Activated CD4-positive, alpha-beta T cell treated with anti-CD3 and anti-CD28 coated beads, Interleukin-2, amount 50 U/mL, for 16 hours (primary cell): Measurements from ENCODE around the gene HFE.
A peak's percentile ranks its signal among the peaks of the same experiment; 100 is the strongest.
"Not testable (repeated sequence)": the region's sequence is repeated elsewhere in the genome, so short reads cannot be mapped to it uniquely, and the experiment has no call there.

Experiments
- DNase-seq: peaks from one replicate; pipeline ENCODE4 v3.0.0-alpha.2; 2020

The HFE gene

DNA sequence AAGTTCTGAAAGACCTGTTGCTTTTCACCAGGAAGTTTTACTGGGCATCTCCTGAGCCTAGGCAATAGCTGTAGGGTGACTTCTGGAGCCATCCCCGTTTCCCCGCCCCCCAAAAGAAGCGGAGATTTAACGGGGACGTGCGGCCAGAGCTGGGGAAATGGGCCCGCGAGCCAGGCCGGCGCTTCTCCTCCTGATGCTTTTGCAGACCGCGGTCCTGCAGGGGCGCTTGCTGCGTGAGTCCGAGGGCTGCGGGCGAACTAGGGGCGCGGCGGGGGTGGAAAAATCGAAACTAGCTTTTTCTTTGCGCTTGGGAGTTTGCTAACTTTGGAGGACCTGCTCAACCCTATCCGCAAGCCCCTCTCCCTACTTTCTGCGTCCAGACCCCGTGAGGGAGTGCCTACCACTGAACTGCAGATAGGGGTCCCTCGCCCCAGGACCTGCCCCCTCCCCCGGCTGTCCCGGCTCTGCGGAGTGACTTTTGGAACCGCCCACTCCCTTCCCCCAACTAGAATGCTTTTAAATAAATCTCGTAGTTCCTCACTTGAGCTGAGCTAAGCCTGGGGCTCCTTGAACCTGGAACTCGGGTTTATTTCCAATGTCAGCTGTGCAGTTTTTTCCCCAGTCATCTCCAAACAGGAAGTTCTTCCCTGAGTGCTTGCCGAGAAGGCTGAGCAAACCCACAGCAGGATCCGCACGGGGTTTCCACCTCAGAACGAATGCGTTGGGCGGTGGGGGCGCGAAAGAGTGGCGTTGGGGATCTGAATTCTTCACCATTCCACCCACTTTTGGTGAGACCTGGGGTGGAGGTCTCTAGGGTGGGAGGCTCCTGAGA lies at the start of gene HFE:
Gene HFE, plus strand, starts transcription at position 146 of the 832 bp plus-strand sequence. Its CDS starts 12 bp downstream, at position 158.
- DNase-seq, result peak; percentile 19

- no peak for DNase-seq
Observed at GRCh38 chr6:26041946-26042345, 45.3 kb upstream of the HFE start.

GRCh38 chr6:26043384-26044139 lies 43.7 kb upstream of the HFE start:
- peak; percentile 95 for DNase-seq

GRCh38 chr6:26044140-26045064 lies 42.8 kb upstream of the HFE start:
- DNase-seq, result peak; percentile 68

DNA sequence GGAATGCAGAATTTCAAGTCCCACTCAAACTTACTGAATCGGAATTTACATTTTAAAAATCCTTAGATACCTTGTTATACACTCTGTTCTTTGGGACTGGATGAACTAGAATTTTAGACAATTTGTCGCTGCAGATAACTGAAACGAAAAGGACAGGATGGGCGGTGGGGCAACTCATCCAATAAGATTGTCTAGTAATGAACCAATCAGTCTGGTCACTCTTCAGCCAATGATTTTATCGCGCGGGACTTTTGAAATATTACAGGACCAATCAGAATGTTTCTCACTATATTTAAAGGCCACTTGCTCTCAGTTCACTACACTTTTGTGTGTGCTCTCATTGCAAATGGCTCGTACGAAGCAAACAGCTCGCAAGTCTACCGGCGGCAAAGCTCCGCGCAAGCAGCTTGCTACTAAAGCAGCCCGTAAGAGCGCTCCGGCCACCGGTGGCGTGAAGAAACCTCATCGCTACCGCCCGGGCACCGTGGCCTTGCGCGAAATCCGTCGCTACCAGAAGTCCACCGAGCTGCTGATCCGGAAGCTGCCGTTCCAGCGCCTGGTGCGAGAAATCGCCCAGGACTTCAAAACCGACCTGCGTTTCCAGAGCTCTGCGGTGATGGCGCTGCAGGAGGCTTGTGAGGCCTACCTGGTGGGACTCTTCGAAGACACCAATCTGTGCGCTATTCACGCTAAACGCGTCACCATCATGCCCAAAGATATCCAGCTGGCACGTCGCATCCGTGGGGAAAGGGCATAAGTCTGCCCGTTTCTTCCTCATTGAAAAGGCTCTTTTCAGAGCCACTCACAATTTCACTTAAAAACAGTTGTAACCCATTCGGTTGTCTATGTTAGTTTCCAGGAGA lies 41.9 kb upstream of the HFE start:
- peak; percentile 96 for DNase-seq

- no peak for DNase-seq
Observed at GRCh38 chr6:26045928-26046368, 41.3 kb upstream of the HFE start.

DNA sequence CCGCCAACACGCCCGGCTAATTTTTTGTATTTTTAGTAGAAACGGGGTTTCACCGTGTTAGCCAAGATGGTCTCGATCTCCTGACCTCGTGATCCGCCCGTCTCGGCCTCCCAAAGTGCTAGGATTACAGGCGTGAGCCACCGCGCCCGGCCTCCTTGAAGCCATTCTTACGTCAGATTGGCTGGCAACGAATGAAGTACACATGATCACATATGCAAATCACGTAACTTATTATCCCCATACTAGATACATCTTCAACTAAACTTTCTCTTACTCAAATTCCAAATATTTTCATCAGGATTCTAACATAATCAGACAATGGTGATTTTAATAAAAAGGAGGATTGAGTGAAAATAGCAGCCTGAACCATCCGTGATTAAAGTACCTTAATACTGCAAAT lies 39.9 kb upstream of the HFE start:
- DNase-seq, result not testable (repeated sequence)

GRCh38 chr6:26048590-26048989 lies 38.6 kb upstream of the HFE start:
- DNase-seq, result no peak

DNA sequence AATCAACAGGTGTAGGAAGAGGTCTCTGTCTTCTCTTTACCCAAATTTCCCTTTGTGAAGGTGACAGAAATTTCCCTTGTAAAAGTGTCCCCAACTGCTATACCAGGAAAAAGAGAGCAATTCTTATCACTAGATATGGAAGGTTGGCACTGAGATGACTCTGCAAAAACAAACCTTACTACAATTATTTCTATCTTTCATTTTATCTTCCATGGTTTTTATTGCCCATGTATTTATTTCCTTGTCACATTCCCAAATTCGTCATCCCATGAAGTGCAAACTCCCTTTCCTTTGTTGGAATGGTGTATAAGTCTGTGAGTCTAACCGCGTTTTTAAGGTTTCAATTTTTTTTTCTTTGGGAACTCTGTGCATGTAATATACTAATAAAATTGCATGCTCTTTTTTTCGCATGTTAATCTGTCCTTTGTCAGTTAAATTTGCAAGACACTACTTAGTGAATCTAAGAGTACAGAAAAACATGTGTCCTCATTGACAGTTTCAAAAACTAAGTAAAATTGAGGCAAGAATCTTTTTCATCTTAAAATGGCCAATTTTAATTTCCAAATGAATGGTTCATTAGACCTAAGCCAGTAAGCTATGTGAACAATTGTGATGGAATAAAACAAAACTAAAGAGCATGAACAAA lies 35.4 kb upstream of the HFE start:
- no peak for DNase-seq

GRCh38 chr6:26052762-26053250 lies 34.4 kb upstream of the HFE start:
- DNase-seq, result not testable (repeated sequence)

- peak; percentile 42 for DNase-seq
Observed at GRCh38 chr6:26053992-26054780, 33.0 kb upstream of the HFE start.

- peak; percentile 95 for DNase-seq
Observed at GRCh38 chr6:26054781-26055718, 32.2 kb upstream of the HFE start.

GRCh38 chr6:26055719-26056582 lies 31.3 kb upstream of the HFE start:
- DNase-seq, result peak; percentile 96

DNA sequence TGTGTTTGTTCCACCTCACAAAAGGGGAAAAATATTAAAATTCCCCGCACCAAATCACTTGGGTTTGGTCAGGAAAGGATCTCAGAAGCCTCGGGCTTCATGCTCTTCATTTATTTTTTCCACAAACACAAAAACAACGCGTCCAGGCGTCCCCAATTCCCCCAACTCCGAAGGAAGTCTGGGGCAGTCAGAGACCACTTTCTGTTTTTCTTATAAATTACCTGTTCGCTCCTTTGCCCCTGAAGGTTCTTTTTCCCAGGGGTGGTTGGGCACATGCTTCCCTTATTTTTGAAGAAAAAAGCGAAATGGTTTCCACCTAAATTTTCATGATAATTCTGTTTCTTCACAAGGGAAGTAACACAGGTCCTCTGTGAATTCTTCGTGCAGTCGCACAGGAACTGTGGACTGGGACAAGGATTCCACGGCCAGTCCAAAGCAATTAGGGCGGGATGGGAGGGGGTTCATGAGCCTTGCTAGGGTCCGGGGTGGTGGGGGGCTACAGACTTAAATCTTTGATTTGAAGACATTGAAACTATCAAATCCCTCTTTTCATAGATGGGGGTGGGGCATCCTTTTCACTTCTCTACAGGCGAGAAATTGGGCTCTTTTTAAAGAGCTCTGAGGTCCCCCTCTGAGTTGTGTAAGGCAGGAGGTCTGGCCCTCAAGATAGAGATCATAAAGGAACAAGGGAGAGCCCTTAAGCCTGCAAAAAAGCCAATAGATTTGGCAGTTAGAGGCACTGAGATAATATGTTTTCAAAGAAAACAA lies 30.5 kb upstream of the HFE start:
- DNase-seq, result peak; percentile 41

DNA sequence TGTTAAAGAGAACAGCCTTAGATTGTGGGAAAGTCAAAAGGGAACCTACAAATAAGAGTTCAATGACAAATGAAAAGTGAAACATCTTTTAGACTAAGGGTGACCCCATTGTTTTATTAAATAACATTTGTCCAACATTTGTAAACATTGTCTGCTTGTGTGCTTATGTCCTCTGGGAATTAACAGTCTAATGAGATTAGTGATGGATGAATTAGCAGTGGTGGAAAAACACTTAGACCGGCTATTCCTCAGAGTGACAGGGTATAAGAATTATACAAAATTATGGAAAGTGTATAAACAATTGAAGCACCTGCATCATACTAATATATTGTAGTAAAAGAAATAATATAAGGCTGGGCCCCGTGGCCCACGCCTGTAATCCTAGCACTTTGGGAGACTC lies 29.3 kb upstream of the HFE start:
- DNase-seq, result no peak

DNA sequence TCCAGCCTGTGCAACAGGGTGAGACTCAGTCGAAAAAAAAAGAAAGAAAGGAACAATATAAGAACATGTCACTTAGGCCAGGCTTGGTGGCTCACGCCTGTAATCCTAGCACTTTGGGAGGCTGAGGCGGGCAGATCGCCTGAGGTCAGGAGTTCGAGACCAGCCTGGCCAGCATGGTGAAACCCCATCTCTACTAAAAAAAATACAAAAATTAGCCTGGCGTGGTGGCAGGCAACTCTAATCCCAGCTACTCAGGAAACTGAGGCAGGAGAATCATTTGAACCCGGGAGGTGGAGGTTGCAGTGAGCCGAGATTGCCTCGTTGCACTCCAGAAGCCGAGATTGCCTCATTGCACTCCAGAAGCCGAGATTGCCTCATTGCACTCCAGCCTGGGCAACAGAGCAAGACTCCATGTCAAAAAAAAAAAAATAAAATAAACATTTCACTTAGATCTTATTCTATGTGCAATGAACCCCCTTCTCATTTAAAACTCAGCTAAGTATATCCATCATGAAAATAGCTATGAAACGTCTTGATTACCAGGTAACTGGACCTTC lies 28.7 kb upstream of the HFE start:
- not testable (repeated sequence) for DNase-seq

DNA sequence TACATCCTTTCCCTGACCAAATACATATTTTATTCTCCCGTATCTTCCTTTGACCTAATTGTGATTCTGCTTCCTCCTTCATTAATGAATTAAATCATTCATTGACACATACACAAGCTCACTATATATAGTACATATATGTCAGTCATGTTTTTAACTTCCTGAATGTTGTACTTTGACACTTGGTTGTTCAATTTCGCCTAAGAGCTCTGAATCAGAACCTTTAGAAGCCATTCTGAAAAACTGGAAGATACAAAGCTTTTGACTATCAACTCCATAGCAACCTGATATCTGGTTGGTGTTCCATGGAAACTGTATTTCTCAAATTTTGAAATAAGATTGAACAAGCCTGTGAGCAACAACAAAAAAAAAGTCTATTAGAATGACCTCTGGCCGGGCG lies 27.3 kb upstream of the HFE start:
- DNase-seq, result no peak
